Naive B cell (primary cell): ENCODE measurements around the gene GALNT1. TPM values are rescaled to one million over a fixed set of nuclear protein-coding genes. Genes with fewer than 3 reads are reported as not detected.

Source experiments
- ATAC-seq, 2 donors: fragments of 150-1000 bp; cut with Tn5 transposase; 2 replicates each; pipeline ENCODE4 v1.10.0; 2021; ENCODE audit warnings: low read depth in 2 of 2, mild to moderate bottlenecking in 2 of 2, moderate library complexity in 2 of 2
- DNase-seq: peaks from one replicate; pipeline ENCODE4 v3.0.0; 2022
- H3K27ac Mint-ChIP-seq, 6 donors: one replicate each; pipeline ENCODE4 v1.8.0; 2020 to 2022; ENCODE audit warnings: mild to moderate bottlenecking in 6 of 6, mixed read lengths in 6 of 6, moderate library complexity in 5 of 6, inconsistent platforms in 2 of 6
- H3K27me3 Mint-ChIP-seq, 3 donors: one replicate each; pipeline ENCODE4 v1.8.0; 2021 to 2022; ENCODE audit warnings: mixed read lengths in 3 of 3, mild to moderate bottlenecking in 1 of 3
- H3K36me3 Mint-ChIP-seq, 2 donors: one replicate each; pipeline ENCODE4 v1.8.0; 2020 to 2022; ENCODE audit warnings: mixed read lengths in 2 of 2, inconsistent platforms in 1 of 2, mild to moderate bottlenecking in 1 of 2
- H3K4me1 Mint-ChIP-seq, 3 donors: one replicate each; pipeline ENCODE4 v1.8.0; 2020 to 2022; ENCODE audit warnings: mixed read lengths in 3 of 3, inconsistent platforms in 1 of 3, mild to moderate bottlenecking in 1 of 3, moderate library complexity in 1 of 3
- H3K4me3 Mint-ChIP-seq, 8 donors: one replicate each; pipeline ENCODE4 v1.8.0; 2020 to 2022; ENCODE audit warnings: mild to moderate bottlenecking in 8 of 8, mixed read lengths in 8 of 8, moderate library complexity in 8 of 8, inconsistent platforms in 2 of 8
- H3K9me3 Mint-ChIP-seq, 7 donors: one replicate each; pipeline ENCODE4 v1.8.0; 2020 to 2022; ENCODE audit warnings: mixed read lengths in 7 of 7, mild to moderate bottlenecking in 5 of 7, inconsistent platforms in 2 of 7, moderate library complexity in 1 of 7
- polyA plus RNA-seq, 6 donors: library from polyadenylated mRNA; unstranded; fragments of 300-500 nt; fragmentation: Illumina TruSeq; gene quantifications; one replicate each; pipeline ENCODE4 v1.2.3, GENCODE V29; 2021; ENCODE audit warnings: low read depth in 6 of 6

The GALNT1 gene
- polyA plus RNA-seq, 6 donors from 2014 or later: 34.3 to 72.5 (median 42.7) TPM

GRCh38 chr18:35588995-35589394 lies 7.5 kb downstream of the GALNT1 start:
- peak; percentile 36 for DNase-seq
- Mint-ChIP-seq H3K36me3 (peaks cover 4 to 8% of the 10 kb centered on the region in 2 donors), H3K27me3 (no peaks in the 10 kb centered on the region), H3K9me3 (peaks cover 0 to 14% (median 5%) of the 10 kb centered on the region in 7 donors), H3K4me1 (peaks cover 26 to 44% (median 33%) of the 10 kb centered on the region in 3 donors), H3K4me3 (peak overlapping the region in 1 of 8 donors; percentile 4), H3K27ac (peak overlapping the region in 2 of 6 donors; percentile 24 to 66)
- peak; percentile 61 for ATAC-seq

DNA sequence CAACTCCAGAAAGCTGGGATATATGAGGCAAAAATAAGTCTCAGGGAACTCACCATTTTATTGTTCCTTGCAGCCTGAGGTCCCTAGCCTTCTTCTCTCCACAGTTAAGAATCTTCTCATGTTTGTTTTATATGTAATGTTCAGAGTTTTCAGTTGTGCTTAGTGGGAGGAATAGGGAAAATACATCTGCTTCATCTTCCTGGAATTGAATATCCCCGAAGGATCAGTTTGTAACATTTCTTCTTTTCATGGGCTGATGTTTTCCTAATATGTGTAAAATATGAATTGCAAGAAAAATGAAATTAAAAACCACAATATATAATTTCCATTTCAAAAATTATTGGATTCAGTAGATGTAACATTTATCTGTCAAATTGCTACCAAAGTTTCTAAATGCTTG lies 8.0 kb downstream of the GALNT1 start:
- DNase-seq (no peak), ATAC-seq (no peak)
- Mint-ChIP-seq H3K36me3 (peaks cover 4 to 8% of the 10 kb centered on the region in 2 donors), H3K27me3 (no peaks in the 10 kb centered on the region), H3K4me1 (peaks cover 27 to 39% (median 33%) of the 10 kb centered on the region in 3 donors), H3K27ac (peak overlapping the region in 1 of 6 donors; percentile 23), H3K4me3 (no peak overlapping the region), H3K9me3 (peaks cover 0 to 14% (median 5%) of the 10 kb centered on the region in 7 donors)

DNA sequence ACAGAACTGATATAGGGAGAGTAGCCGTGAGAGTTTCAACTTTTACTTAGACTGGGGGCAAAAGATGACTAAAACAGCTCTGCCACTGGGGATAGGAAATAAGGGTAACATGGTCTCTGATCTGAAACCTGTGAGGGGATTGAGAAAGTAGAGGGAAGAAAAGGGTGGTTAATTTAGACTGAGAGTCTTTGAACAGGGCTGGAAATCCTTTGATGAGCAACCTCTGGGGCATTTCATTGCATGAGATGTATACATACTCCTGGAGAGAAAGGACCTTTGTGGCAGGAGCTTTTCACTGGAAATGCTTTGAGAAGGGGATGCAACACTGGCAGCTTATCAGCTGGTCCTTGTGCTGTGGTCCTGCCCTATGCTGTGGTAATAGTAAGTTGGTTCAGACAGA lies 9.4 kb downstream of the GALNT1 start:
- ATAC-seq (no peak), DNase-seq (no peak)
- Mint-ChIP-seq H3K36me3 (peaks cover 4 to 8% of the 10 kb centered on the region in 2 donors), H3K4me1 (peaks cover 29 to 34% (median 32%) of the 10 kb centered on the region in 3 donors), H3K9me3 (peaks cover 0 to 12% (median 5%) of the 10 kb centered on the region in 7 donors), H3K4me3 (peak overlapping the region in 1 of 8 donors; percentile 21), H3K27me3 (no peaks in the 10 kb centered on the region), H3K27ac (peak overlapping the region in 3 of 6 donors; percentile 26 to 58 (median 57))

- H3K4me3 Mint-ChIP-seq: no peak overlapping the region
- no peaks in the 10 kb centered on the region for H3K27me3 Mint-ChIP-seq
- peak; percentile 63 for DNase-seq
- H3K4me1 Mint-ChIP-seq: peaks cover 35 to 39% (median 37%) of the 10 kb centered on the region in 3 donors
- peaks cover 4 to 8% of the 10 kb centered on the region in 2 donors for H3K36me3 Mint-ChIP-seq
- H3K9me3 Mint-ChIP-seq: peaks cover 0 to 10% (median 5%) of the 10 kb centered on the region in 7 donors
- peak; percentile 97 for ATAC-seq
- no peak overlapping the region for H3K27ac Mint-ChIP-seq
These were observed 10.8 kb downstream of the GALNT1 start for GRCh38 chr18:35592298-35592697.

DNA sequence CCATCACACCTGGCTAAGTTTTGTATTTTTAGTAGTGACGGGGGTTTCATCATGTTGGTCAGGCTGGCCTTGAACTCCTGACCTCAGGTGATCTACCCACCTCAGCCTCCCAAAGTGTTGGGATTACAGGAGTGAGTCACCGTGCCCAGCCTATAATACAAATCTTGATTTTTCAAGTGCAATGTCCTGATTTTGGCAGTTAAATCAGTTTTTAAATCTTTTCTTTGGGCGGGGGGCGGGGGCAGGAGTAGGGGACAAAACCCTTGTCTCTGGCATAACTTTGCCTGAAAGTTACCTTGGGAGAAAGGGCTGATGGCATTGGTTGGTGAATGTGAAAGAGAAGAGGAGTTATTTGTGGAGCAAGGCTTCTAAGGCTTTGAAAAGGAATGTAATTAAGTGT lies 12.3 kb downstream of the GALNT1 start:
- Mint-ChIP-seq H3K27me3 (no peaks in the 10 kb centered on the region), H3K27ac (peak overlapping the region in 1 of 6 donors; percentile 12), H3K36me3 (peaks cover under 1 to 4% of the 10 kb centered on the region in 2 donors), H3K4me1 (peaks cover 30 to 33% (median 30%) of the 10 kb centered on the region in 3 donors), H3K4me3 (no peak overlapping the region), H3K9me3 (peaks cover 0 to 5% (median 0%) of the 10 kb centered on the region in 7 donors)
- ATAC-seq (no peak), DNase-seq (no peak)

DNA sequence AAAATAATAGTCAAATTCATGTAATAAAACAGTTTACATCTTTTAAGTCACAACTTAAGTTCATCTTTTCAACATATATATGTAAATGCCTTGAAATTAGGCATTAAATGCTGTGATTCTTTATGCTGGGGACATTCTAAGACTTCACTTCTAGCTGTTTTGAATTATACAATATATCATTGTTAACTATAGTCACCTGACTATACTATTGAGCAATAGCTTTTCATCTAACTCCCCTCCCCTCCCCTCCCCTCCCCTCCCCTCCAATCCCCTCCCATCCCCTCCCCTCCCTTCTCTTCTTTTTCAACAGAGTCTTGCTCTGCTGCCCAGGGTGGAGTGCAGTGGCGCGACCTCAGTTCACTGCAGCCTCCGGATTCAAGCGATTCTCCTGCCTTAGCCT lies 16.2 kb downstream of the GALNT1 start:
- peaks cover 11 to 37% (median 31%) of the 10 kb centered on the region in 7 donors for H3K9me3 Mint-ChIP-seq
- no peaks in the 10 kb centered on the region for H3K27me3 Mint-ChIP-seq
- ATAC-seq: no peak
- H3K4me3 Mint-ChIP-seq: no peak overlapping the region
- no peak for DNase-seq
- peaks cover 34 to 35% of the 10 kb centered on the region in 2 donors for H3K36me3 Mint-ChIP-seq
- no peak overlapping the region for H3K27ac Mint-ChIP-seq
- peaks cover 28 to 44% (median 29%) of the 10 kb centered on the region in 3 donors for H3K4me1 Mint-ChIP-seq

DNA sequence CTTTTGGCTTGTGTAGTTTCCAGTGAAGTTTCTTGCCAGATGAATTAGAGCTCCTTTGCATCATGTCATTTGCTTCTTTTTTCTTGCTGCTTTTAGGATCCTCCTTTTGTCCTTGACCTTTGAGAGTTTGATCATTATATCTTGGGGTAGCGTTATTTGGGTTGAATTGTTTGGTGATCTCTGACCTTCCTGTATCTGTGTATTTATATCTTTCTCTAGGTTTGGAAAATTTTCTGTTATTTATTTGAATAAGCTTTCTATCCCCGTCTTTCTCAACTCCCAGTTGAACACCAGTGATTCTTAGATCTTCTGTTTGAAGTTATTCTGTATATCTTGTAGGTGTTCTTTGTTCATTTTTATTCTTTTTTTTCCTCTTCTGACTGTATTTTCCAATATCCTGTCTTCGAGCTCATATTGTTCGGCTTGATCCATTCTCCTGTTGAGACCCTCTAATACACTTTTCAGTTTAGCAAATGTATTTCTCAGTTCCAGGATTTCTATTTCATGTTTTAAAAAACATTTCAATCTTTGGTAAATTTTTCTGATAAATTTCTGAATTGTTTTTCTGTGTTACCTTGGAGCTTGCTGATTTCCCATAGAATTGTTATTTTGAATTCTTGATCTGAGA lies 20.8 kb downstream of the GALNT1 start:
- no peak for ATAC-seq
- peaks cover 46 to 48% of the 10 kb centered on the region in 2 donors for H3K36me3 Mint-ChIP-seq
- peak overlapping the region in 1 of 8 donors; percentile 45 for H3K4me3 Mint-ChIP-seq
- H3K4me1 Mint-ChIP-seq: peaks cover 38 to 59% (median 58%) of the 10 kb centered on the region in 3 donors
- H3K27me3 Mint-ChIP-seq: no peaks in the 10 kb centered on the region
- peak overlapping the region in 4 of 6 donors; percentile 4 to 69 (median 31) for H3K27ac Mint-ChIP-seq
- H3K9me3 Mint-ChIP-seq: peaks cover 15 to 54% (median 45%) of the 10 kb centered on the region in 7 donors
- no peak for DNase-seq

DNA sequence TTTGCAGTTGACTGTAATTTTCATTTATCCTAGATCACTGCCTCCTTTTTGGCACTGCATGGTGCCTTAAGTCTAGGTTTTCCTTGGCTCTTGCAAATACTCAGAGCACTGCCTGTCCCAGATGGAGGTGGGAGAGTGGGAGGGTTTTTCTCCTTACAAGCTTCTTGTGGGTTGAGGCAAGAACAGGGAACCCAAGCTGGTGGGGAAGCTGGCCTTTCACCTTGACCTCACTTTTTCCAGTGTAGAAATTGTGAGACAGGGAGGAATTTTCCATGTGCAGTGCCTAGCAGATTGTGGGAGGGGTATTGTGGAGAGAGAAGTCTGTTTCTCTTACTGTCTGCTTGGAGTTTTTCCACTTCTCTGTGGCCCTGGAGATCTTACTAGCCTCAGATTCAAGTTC lies 21.5 kb downstream of the GALNT1 start:
- DNase-seq (no peak), ATAC-seq (no peak)
- no peaks in the 10 kb centered on the region for H3K27me3 Mint-ChIP-seq
- H3K9me3 Mint-ChIP-seq: peaks cover 15 to 54% (median 45%) of the 10 kb centered on the region in 7 donors
- H3K36me3 Mint-ChIP-seq: peaks cover 46 to 48% of the 10 kb centered on the region in 2 donors
- H3K4me1 Mint-ChIP-seq: peaks cover 41 to 64% (median 62%) of the 10 kb centered on the region in 3 donors
- H3K27ac Mint-ChIP-seq: peak overlapping the region in 1 of 6 donors; percentile 56
- peak overlapping the region in 1 of 8 donors; percentile 21 for H3K4me3 Mint-ChIP-seq

- ATAC-seq: no peak
- no peak for DNase-seq
- H3K27me3 Mint-ChIP-seq: no peaks in the 10 kb centered on the region
- peaks cover 15 to 49% (median 45%) of the 10 kb centered on the region in 7 donors for H3K9me3 Mint-ChIP-seq
- H3K27ac Mint-ChIP-seq: no peak overlapping the region
- peaks cover 45 to 64% (median 62%) of the 10 kb centered on the region in 3 donors for H3K4me1 Mint-ChIP-seq
- peaks cover 42 to 48% of the 10 kb centered on the region in 2 donors for H3K36me3 Mint-ChIP-seq
- H3K4me3 Mint-ChIP-seq: peak overlapping the region in 1 of 8 donors; percentile 54
These were observed 22.0 kb downstream of the GALNT1 start for GRCh38 chr18:35603528-35603927.

- Mint-ChIP-seq H3K36me3 (peaks cover 41 to 48% of the 10 kb centered on the region in 2 donors), H3K4me3 (peak overlapping the region in 6 of 8 donors; percentile 6 to 41 (median 20)), H3K9me3 (peaks cover 15 to 48% (median 45%) of the 10 kb centered on the region in 7 donors), H3K27ac (peak overlapping the region in 3 of 6 donors; percentile 1 to 27 (median 20)), H3K27me3 (no peaks in the 10 kb centered on the region), H3K4me1 (peaks cover 45 to 67% (median 54%) of the 10 kb centered on the region in 3 donors)
- no peak for ATAC-seq
- DNase-seq: no peak
These were observed 22.8 kb downstream of the GALNT1 start for GRCh38 chr18:35604369-35604768.

- Mint-ChIP-seq H3K9me3 (peaks cover 10 to 37% (median 33%) of the 10 kb centered on the region in 7 donors), H3K27me3 (no peaks in the 10 kb centered on the region), H3K4me3 (peak overlapping the region in 3 of 8 donors; percentile 34 to 77 (median 35)), H3K36me3 (peaks cover 28 to 33% of the 10 kb centered on the region in 2 donors), H3K27ac (peak overlapping the region in 2 of 6 donors; percentile 17 to 35), H3K4me1 (peaks cover 43 to 58% (median 51%) of the 10 kb centered on the region in 3 donors)
- ATAC-seq (no peak), DNase-seq (no peak)
These were observed 24.3 kb downstream of the GALNT1 start for GRCh38 chr18:35605686-35606417.

- H3K27ac Mint-ChIP-seq: peak overlapping the region in 1 of 6 donors; percentile 31
- H3K4me1 Mint-ChIP-seq: peaks cover 39 to 44% (median 41%) of the 10 kb centered on the region in 3 donors
- no peaks in the 10 kb centered on the region for H3K27me3 Mint-ChIP-seq
- no peak overlapping the region for H3K4me3 Mint-ChIP-seq
- DNase-seq (no peak), ATAC-seq (no peak)
- peaks cover 0 to 5% (median 0%) of the 10 kb centered on the region in 7 donors for H3K9me3 Mint-ChIP-seq
- no peaks in the 10 kb centered on the region for H3K36me3 Mint-ChIP-seq
These were observed 27.7 kb downstream of the GALNT1 start for GRCh38 chr18:35609236-35609635.

- DNase-seq: no peak
- Mint-ChIP-seq H3K9me3 (peaks cover 0 to 4% (median 0%) of the 10 kb centered on the region in 7 donors), H3K27me3 (no peaks in the 10 kb centered on the region), H3K4me1 (peaks cover 31 to 40% (median 33%) of the 10 kb centered on the region in 3 donors), H3K36me3 (no peaks in the 10 kb centered on the region), H3K27ac (peak overlapping the region in 1 of 6 donors; percentile 11), H3K4me3 (no peak overlapping the region)
- no peak for ATAC-seq
These were observed 28.5 kb downstream of the GALNT1 start for GRCh38 chr18:35610089-35610488.
